Spleen (tissue), 7 donors: Measurements from ENCODE around the gene ADNP2.

Source experiments
- CTCF ChIP-seq, 11 experiments: fragments of 200-600 bp in 7 of 11; fragments of 450-650 bp in 4 of 11; sonication (generic) in 4 of 11; IDR thresholded peaks in 8 of 11; conservative IDR thresholded peaks in 3 of 11; 1 replicate in 7 of 11; 2 replicates in 4 of 11; pipeline versions ENCODE4 v1.4.0 to v1.8.0; 2016 to 2021; ENCODE audit warnings: antibody characterized with exemption in 11 of 11, inconsistent platforms in 4 of 11, mild to moderate bottlenecking in 1 of 11
- POLR2AphosphoS5 ChIP-seq, 3 donors: sonication (generic); formaldehyde crosslinking; IDR thresholded peaks; one replicate each; pipeline ENCODE4 v1.5.1; 2017; ENCODE audit warnings: antibody characterized with exemption in 3 of 3
- donor health status: DM: no; HTN: no; CAD: no; lungs with moderate emphysema.
- donor health status: DM: no; HTN: no; CAD: no.
- donor health status: DM: no; HTN: no; CAD: no.

- TF ChIP-seq CTCF (IDR thresholded peaks at IDR 0.05 in 8 of 11, conservative IDR thresholded peaks at IDR 0.05 in 3 of 11): no peak
- peak; percentile 43 to 71 (median 64) for TF ChIP-seq POLR2AphosphoS5 (IDR thresholded peaks at IDR 0.05)
Observed at GRCh38 chr18:80147418-80148325, 38.6 kb downstream of the ADNP2 start.
